ENCODE results near the gene TMEM26.

TMEM26 gene

DNA sequence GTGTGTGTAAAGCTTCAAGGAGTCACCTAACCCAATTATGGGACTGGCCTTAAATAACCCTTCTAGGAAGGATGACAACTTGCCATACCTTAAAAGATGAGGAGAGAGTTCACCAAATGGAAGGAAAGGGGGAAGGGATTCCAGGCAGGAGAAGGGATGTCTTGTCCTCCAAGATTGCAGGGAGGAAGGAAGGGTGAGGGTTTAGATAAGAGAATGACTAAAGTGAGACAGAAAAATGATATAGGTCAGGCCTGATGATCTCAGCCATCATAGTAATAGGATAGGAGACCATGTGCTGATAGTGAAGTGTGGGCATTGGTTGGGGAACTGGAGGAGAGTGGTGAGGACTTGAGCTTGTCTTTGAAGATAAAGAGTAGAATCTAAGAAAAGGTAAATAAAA lies 7.7 kb upstream of the TMEM26 start:
- H3K4me3 ChIP-seq (ENCODE audit: low read depth, low read length): no peak overlapping the region
- TF ChIP-seq, protein P1, sequence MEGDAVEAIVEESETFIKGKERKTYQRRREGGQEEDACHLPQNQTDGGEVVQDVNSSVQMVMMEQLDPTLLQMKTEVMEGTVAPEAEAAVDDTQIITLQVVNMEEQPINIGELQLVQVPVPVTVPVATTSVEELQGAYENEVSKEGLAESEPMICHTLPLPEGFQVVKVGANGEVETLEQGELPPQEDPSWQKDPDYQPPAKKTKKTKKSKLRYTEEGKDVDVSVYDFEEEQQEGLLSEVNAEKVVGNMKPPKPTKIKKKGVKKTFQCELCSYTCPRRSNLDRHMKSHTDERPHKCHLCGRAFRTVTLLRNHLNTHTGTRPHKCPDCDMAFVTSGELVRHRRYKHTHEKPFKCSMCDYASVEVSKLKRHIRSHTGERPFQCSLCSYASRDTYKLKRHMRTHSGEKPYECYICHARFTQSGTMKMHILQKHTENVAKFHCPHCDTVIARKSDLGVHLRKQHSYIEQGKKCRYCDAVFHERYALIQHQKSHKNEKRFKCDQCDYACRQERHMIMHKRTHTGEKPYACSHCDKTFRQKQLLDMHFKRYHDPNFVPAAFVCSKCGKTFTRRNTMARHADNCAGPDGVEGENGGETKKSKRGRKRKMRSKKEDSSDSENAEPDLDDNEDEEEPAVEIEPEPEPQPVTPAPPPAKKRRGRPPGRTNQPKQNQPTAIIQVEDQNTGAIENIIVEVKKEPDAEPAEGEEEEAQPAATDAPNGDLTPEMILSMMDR (IDR thresholded peaks at IDR 0.05; ENCODE audit: low read depth, low read length): no peak

DNA sequence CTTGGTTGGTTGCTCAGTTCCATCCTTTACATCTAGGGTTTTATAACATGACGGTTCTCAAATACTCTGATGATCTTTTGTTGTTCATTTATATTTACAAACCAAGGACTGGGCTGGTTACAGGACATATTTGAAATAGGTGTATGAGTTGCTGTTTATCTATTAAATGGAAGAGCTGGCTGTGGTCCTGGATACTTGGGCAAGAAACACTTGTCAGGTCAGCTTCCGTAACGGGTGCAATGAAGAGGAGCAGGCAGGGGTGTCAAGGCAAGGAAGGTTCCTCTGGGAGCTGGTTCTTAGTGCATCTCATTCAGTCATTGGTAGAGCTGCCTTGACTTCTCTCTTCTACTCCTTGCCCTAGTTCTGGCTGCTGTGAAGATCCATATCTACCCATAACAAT lies 4.8 kb upstream of the TMEM26 start:
- H3K4me3 ChIP-seq (ENCODE audit: low read depth, low read length): no peak overlapping the region
- TF ChIP-seq, protein P1 (IDR thresholded peaks at IDR 0.05; ENCODE audit: low read depth, low read length): no peak

DNA sequence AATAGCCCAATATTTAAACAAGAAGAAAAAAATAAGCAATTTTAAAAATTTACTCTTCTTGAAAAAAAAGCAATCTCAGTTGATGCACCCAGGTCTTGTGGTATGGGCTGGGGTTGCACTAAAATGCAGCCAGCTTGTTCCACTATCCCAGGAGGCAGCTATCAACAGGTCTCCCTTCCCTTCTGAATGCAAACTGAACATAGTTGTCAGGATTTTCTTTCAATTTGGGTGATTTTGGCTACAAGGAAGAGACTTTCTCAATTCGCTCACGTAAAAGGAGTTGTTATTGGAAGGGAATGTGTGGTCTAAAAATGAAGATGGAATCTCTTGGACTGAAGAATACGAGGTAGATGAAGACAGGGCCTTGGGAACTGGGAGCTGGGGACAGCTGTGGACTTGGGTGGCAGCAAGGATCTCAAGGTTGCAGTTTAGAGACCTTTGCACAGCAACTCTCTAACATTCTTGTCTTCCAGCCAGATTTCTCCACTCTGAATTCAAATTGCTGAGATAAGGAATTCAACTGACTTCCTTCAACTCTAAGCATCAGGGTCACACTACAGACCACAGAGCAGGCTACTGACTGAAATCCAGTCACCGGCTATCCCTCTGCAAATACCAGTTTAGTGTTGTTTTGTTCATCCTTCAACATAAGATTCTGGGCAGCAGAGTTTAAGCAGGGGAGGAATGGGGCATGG lies 3.1 kb upstream of the TMEM26 start:
- TF ChIP-seq, protein P1 (IDR thresholded peaks at IDR 0.05; ENCODE audit: low read depth, low read length): no peak

DNA sequence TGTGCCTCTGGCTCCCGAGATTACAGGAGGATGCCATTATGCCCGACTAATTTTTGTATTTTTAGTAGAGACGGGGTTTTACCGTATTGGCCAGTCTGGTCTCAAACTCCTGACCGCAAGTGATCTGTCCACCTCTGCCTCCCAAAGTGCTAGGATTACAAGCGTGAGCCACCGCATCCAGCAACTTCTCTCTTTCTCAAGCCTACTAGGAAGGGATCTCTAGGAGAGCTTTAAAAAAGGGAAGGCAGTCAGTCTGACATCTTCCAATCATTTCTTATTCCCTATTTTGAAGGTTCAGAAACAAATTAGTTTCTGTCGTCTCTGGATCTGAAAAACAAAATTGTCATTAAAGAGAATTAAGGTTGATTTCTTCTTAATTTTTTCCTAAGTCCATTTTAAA lies 2.5 kb upstream of the TMEM26 start:
- TF ChIP-seq, protein P1 (IDR thresholded peaks at IDR 0.05; ENCODE audit: low read depth, low read length): no peak
- H3K4me3 ChIP-seq (ENCODE audit: low read depth, low read length): no peak overlapping the region

More for the DNA sequence above, 3.1 kb upstream of the TMEM26 start:
- no peak overlapping the region for H3K4me3 ChIP-seq (ENCODE audit: low read depth, low read length)

DNA sequence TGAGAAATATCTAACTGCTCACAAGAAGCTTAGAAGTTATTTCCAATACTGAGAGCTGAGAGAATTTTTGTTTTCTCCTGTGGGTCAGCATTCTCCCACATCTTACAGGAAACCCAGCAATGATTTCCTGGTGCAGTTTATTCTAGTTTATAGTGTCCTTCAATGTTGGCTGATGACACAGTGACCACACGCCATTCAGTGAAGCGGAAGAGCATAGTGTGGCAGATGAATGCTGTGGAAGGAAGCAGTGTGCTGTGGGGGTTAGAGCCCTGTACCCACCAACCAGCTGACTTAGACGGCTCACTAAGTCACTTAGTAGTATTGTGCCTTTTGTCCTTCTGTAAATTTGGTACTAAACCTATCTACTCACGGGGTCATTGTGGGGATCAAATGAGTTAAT lies 1.4 kb upstream of the TMEM26 start:
- TF ChIP-seq, protein P1 (IDR thresholded peaks at IDR 0.05; ENCODE audit: low read depth, low read length): no peak

DNA sequence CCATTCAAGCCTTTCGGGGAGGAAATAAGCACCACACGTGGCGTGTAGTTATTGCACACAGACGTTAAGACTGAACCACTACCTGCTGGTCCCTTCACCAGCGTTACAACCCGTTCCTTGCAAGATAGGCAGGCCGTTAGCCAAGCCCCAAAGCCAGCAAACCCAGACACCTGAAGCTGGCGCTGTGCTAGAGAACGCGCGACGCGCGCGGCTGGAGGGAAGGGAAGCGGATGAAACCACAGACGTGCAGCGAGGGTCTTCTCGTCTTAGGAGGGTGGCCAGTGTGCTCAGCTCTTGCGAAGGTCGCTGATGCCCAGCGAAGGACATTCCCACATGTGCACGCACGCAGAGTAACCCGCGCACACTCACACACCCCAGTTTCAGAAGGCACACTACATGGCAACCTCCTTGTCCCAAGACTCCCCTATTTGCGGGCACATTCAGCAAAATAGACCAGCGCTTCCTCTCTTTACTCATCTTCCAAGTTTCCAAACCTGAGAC lies 980 bp downstream of the TMEM26 start:
- peak overlapping the region; percentile 61; the same call in 1 of the 2 replicates for H3K4me3 ChIP-seq (ENCODE audit: low read depth, low read length)

More for the DNA sequence above, 1.4 kb upstream of the TMEM26 start:
- no peak overlapping the region for H3K4me3 ChIP-seq (ENCODE audit: low read depth, low read length)

DNA sequence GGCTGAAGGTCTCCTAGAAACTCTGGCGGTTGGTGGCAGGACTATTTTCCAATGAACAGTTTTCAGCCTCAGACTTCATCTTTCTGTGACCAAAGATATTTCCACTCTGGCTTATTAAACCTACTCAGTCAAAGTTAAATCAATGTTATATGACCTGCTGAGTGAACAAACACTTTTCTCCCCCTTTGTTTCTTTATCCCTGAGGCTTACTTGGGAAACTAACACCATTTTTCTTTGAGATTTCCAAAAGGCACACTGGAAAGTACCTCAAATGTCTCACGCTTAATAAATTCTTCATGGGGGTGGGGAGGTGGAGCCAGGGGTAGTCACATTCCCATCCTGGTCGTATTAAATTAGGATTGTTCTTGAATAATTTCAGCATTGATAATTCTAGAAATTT lies 1.8 kb downstream of the TMEM26 start:
- H3K4me3 ChIP-seq (ENCODE audit: low read depth, low read length): no peak overlapping the region
- TF ChIP-seq, protein P1 (IDR thresholded peaks at IDR 0.05; ENCODE audit: low read depth, low read length): no peak

More for the DNA sequence above, 980 bp downstream of the TMEM26 start:
- TF ChIP-seq, protein P1 (IDR thresholded peaks at IDR 0.05; ENCODE audit: low read depth, low read length): no peak
